Fibroblast of villous mesenchyme (primary cell): Measurements from ENCODE around the gene THBS4. TPM values are rescaled to one million over a fixed set of nuclear protein-coding genes. Genes with fewer than 3 reads are reported as not detected.

Source experiments
- DNase-seq: peaks from one replicate; pipeline ENCODE4 v3.0.0-alpha.2; 2010; ENCODE audit warnings: low read depth
- H3K4me3 ChIP-seq: 2 replicates; pipeline ENCODE4 v1.5.1; 2011; ENCODE audit warnings: low read depth, mild to moderate bottlenecking, low read length
- total RNA-seq: library from RNA; depleted of rRNA; stranded (reverse); fragments of >200 nt; gene quantifications from 2 replicates; pipeline ENCODE4 v1.2.3, GENCODE V29; 2012
- TF ChIP-seq, protein P1 (sequence below): IDR thresholded peaks from 2 replicates; pipeline ENCODE4 v1.5.1; 2012; ENCODE audit warnings: low read depth, mild to moderate bottlenecking, low read length; ENCODE audit not compliant: insufficient read depth

The THBS4 gene
- total RNA-seq, 1 donor, result under 0.01 TPM

DNA sequence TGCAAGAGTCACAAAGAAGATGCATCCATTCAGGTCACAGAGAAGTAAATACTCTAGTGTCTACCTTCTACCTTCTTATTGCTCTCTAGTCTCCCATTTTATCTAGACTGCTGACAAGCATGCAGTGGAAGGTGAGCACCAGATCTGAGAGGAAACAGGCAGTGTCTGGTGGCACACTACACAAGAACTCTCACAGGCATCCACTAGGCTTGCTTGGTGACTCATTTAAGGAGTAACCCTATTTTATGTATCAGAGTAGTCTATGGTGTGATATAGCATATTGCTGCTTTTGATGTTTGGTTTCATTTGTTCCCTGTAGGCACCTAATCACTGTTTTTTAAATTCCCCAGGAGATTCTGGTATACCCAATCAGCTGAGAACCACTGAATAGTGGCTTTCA lies 1.6 kb upstream of the THBS4 start:
- H3K4me3 ChIP-seq, result no peak overlapping the region
- TF ChIP-seq, protein P1, sequence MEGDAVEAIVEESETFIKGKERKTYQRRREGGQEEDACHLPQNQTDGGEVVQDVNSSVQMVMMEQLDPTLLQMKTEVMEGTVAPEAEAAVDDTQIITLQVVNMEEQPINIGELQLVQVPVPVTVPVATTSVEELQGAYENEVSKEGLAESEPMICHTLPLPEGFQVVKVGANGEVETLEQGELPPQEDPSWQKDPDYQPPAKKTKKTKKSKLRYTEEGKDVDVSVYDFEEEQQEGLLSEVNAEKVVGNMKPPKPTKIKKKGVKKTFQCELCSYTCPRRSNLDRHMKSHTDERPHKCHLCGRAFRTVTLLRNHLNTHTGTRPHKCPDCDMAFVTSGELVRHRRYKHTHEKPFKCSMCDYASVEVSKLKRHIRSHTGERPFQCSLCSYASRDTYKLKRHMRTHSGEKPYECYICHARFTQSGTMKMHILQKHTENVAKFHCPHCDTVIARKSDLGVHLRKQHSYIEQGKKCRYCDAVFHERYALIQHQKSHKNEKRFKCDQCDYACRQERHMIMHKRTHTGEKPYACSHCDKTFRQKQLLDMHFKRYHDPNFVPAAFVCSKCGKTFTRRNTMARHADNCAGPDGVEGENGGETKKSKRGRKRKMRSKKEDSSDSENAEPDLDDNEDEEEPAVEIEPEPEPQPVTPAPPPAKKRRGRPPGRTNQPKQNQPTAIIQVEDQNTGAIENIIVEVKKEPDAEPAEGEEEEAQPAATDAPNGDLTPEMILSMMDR, result no peak
- DNase-seq, result no peak

DNA sequence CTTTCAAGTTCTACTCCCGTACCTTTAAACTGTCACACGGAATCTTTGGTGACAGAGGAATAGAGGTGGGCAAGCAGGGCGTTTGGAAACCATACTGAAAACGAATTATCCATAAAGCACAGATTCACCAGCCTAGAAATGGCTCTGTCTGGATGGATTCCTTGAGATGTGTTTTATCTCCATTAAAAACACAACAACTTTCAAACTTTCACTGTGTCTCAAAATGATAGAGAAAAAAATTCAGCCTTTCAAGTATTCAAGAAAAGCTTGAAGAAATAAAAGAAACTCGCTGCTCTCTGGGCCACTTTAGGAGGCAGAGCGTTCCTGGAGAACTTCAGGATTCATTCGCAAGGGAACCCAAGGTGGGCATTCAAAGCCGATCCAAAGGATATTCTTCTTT lies 589 bp upstream of the THBS4 start:
- TF ChIP-seq, protein P1, result no peak
- no peak overlapping the region for H3K4me3 ChIP-seq
- DNase-seq, result no peak

DNA sequence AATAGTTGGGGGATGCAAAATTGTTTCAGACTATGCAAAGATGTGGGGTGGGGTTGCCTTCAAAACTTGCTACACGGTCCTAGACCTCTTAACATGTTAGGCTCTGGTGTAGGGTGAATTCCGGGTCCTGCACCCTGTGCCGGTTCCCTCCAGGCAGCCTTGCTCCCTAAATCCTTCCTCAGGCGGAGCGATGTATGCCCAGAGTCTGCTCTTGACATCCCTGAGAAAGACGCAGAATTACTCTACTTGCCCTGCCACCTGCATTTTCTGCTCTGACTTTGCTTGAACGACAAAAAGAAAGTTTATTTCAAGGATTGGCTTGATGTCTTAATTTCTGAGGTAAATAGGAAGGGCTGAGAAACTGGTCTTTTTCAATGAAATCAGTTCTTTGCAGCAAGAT lies 691 bp downstream of the THBS4 start:
- DNase-seq, result no peak
- H3K4me3 ChIP-seq, result no peak overlapping the region
- TF ChIP-seq, protein P1, result no peak

DNA sequence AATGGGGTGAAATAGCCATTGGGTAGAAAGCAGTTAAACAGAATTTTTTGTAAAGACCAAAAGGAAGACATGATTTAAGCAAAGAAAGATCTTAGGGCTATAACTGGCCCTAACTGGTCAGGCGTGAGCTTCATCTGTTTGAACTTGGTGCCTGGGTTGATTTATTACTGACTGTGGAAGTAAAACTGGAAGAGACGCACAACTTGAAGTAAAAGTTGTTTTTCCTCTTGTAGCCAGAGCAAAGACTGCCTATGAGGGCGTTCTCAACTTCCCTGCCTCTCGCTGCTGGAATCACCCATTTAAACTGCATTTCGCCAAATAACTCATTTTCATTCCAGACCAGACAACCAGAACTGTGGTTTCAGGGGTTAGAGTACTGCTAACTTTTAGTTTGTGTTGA lies 1.5 kb downstream of the THBS4 start:
- DNase-seq, result no peak
- TF ChIP-seq, protein P1, result no peak
- no peak overlapping the region for H3K4me3 ChIP-seq

DNA sequence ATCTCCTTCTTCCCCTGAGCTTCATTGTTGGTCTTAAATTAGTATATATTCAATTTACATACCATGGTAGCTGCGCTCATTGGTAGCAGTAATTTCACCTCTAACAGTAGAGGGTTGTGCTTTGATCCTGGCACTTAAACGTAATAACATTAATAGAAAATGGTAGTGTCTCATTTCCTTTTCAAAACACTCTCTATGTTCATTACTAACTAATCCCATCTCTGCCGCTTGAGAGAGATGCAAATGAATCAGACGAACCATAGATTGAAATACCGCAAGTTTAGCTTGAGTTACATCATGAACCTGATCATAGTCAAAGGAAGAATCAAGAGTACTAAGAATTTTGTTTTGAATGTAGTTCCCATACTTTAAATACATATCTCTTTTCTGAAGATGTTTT lies 2.2 kb downstream of the THBS4 start:
- TF ChIP-seq, protein P1, result no peak
- H3K4me3 ChIP-seq, result no peak overlapping the region
- DNase-seq, result no peak

DNA sequence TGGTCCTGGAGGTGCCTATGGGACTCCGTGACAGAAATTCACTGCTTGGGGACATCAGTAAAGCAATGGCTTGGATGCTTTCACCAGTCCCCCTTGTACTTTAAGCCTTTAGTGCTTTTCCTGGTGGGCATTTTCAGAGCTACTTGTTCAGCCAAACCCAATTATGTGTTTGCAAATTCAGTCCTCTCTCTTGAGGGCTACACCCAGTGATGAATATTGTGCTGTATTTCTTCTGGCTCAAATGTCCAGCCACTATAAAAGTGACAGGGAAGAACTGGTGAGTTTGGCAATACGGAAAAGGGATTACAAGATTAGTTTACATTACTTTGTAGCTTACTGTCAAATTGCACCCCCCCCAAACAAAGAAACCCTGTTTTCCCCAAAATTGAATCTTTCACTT lies 4.5 kb downstream of the THBS4 start:
- TF ChIP-seq, protein P1, result no peak
- H3K4me3 ChIP-seq, result no peak overlapping the region
- DNase-seq, result no peak

DNA sequence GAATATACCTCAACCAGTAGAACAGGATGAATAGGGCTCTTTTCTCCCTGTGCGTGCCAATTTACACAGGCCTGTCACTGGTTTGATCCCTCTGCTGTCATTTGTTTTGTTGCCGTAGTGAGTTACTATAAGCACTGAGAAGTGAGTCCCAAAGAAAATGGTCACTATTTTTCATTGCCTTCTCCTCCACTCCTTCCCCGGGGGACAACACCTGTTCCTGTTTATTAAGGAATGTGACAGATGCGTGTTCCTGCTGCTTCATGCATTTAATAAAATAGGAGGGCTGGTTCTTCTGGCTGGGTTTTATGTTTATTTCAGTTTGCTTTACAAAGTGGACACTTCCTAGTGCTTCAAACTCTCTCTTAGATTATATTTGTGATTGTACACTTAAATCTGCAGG lies 6.4 kb downstream of the THBS4 start:
- DNase-seq, result no peak
- no peak overlapping the region for H3K4me3 ChIP-seq
- TF ChIP-seq, protein P1, result no peak
